Myocyte (in vitro differentiated cells): Measurements from ENCODE around the gene CERT1. TPM values are rescaled to one million over a fixed set of nuclear protein-coding genes. Genes with fewer than 3 reads are reported as not detected.

ENCODE experiments used
- total RNA-seq: library from RNA; depleted of rRNA; stranded (reverse); fragments of >200 nt; gene quantifications from 2 replicates; pipeline ENCODE4 v1.2.3, GENCODE V29; 2014

CERT1 gene
- total RNA-seq, 1 donor from 2014 or later, result 30.1 TPM

Other genes with a start within 250 kb of the CERT1 start
- 49.7 and 118 TPM in 2 replicates for gene HMGCR, start 174.4 kb downstream of the CERT1 start, total RNA-seq
- gene POLK, start 262 bp upstream of the CERT1 start, total RNA-seq, result 37.7 and 40.1 TPM in 2 replicates
- gene ANKDD1B, start 99.8 kb upstream of the CERT1 start, total RNA-seq, result not detected in 2 replicates
- 11.9 and 12.1 TPM in 2 replicates for gene POC5, start 205.8 kb upstream of the CERT1 start, total RNA-seq